ENCODE data around the gene GJB4.
"Not testable (repeated sequence)": the region's sequence is repeated elsewhere in the genome, so short reads cannot be mapped to it uniquely, and the experiment has no call there.

The GJB4 gene

DNA sequence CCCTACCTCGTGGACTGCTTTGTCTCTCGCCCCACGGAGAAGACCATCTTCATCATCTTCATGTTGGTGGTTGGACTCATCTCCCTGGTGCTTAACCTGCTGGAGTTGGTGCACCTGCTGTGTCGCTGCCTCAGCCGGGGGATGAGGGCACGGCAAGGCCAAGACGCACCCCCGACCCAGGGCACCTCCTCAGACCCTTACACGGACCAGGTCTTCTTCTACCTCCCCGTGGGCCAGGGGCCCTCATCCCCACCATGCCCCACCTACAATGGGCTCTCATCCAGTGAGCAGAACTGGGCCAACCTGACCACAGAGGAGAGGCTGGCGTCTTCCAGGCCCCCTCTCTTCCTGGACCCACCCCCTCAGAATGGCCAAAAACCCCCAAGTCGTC is 35.2 kb downstream of the GJB4 start:
- no peak for FAIRE-seq
- no peak for DNase-seq (ENCODE audit: low spot score)

DNA sequence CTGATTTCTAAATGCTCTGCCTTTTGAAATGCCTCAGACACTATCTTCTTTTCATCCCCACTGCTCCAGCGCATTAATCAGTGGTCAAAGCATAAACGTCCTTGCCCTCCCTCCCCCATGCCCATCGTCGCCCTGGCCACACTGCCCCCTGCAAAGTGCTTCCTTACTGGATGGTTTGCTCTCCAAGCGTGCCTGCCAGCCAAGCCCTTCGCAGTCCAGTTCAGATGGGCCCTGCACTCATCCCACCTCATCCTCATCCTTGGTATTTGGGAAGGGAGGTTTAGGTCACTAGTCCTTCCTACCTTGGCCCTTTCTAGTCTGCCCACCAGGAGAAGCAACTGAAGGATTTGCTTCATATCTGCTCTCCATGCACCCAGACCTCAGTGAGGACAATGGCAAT is 36.4 kb downstream of the GJB4 start:
- DNase-seq (ENCODE audit: low spot score) = no peak
- FAIRE-seq = no peak

DNA sequence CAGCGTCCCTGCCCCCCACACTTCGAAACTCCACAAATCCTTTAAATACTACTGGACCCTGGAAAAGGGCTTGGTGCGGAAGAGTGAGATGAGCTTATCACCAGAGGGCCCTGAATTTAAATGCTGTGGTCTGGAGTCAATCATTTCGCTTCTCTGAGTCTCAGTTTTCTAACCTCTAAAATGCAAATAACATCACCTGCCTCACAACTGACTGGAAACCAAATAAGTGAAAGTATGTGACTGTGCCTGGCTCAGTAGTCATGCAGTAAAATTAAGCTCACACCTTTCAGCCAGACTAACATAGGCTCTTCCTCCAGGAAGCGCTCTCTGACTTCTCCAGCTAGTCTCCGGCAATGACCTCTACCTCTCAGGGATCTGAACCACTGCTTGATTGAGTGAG is 37.5 kb downstream of the GJB4 start:
- FAIRE-seq (no peak), DNase-seq (ENCODE audit: low spot score) (no peak)

DNA sequence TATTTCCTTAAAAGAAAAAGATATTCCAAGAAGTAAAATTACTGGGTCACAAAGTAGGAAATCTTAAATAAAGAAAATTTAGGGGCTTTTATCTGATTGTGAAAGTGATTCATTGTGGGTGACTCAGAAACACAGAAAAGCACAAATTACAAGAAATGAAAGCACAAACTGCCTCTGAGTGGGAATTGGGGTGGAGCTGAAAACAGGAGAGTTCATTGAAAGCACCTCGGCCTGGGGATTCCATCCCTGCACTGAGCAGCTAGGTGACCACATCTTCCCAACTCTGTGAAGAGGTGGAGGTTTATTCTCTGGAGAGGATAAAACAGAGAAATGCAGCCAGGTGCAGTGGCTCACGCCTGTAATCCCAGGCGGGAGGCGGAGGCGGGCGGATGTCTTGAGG is 40.7 kb downstream of the GJB4 start:
- FAIRE-seq (no peak), DNase-seq (ENCODE audit: low spot score) (no peak)

DNA sequence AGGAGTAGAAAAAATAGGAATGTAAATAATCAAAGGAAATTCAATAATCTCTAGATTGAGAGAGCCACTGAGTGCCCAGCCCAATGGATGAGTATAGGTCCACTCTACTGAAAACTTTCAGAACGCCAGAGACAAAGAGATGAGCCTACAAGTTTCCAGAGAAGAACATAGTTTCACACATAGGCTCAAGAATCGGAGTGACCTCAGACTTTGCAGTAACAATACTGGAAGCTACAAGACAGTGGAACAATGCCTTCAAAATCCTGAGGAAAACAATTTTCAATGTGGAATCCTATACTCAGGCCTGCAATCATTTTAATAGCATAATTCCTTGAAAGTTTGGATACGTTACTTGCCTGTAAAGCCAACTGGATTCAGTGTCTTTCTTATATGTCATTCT is 44.2 kb downstream of the GJB4 start:
- DNase-seq (ENCODE audit: low spot score) (no peak), FAIRE-seq (no peak)

DNA sequence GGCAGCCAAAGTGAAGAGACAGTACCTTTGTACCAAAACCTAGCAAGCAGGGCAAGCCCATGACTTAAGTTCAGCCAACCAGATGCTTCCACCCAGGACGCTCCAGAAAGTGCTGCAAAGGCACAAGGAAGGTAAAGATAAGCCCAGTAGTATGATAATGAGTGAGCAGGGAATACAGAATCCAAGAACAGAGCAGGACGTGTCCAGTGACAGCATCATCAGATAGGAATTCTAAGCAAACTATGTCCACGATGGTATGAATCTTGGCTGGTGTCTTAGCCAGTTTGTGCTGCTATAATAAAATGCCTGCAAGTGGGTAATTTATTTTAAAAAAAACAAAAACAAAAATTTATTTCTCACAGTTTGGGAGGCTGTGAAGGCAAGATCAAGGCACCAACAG is 46.9 kb downstream of the GJB4 start:
- FAIRE-seq (no peak), DNase-seq (ENCODE audit: low spot score) (no peak)

DNA sequence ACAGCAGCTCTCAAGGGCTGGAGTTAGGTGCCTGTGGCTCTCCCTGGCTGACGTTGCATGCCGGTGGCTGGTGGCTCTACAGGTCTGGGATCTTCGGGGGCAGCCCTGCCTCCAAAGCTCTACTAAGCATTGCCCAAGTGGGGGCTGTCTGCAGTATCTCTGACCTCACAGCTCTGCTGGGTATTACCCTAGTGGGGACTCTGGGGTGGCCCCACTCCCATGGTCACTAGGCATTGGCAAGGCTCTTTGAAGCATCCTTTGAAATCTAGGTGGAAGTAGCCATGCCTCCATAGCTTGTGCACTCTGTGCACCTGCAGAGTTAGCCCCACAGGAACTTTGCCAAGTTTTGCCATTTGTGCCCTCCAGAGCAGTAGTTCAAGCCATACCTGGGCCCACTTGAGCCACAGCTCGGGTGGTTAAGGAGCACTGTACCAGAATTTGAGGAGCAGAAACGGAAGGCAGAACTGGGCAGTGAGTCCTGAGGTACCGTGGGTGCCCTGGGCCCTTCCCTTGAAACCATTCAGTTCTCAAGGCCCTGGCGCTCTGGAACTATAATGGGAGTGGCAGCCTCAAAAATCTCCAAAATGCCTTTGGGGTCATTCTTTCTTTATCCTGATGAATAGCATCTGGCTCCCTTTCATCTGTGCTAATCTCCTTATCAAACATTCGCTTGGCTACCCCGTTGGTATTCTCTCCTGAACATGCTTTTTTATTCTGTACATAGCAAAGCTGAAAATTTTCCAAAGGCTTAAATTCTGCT is 48.7 kb downstream of the GJB4 start:
- DNase-seq (ENCODE audit: low spot score) = no peak
- no peak for FAIRE-seq

DNA sequence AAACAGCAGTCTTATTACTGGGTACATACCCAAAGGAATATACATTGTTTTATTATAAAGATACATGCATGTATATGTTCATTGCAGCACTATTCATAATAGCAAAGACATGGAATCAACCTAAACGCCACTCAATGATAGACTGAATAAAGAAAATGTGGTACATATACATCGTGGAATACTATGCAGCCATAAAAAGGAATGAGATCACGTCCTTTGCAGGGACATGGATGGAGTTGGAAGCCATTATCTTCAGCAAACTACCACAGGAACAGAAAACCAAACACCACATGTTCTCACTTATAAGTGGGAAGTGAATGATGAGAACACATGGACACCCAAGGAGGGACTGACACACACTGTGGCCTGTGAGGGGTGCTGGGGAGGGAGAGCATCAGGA is 51.2 kb downstream of the GJB4 start:
- DNase-seq (ENCODE audit: low spot score); FAIRE-seq: not testable (repeated sequence)
